ENCODE data around the gene TBKBP1. TPM values are rescaled to one million over a fixed set of nuclear protein-coding genes. Genes with fewer than 3 reads are reported as not detected.

Gene TBKBP1
- polyA plus RNA-seq, 4 donors = 23.5 to 31.4 (median 27.1) TPM

- DNase-seq (ENCODE audit: low read depth in 4 of 4, low spot score in 3 of 4) = no peak
Measured at GRCh38 chr17:47745037-47745380, 51.0 kb downstream of the TBKBP1 start.

GRCh38 chr17:47751471-47751870 lies 57.5 kb downstream of the TBKBP1 start:
- no peak for DNase-seq (ENCODE audit: low read depth in 4 of 4, low spot score in 3 of 4)

- no peak for DNase-seq (ENCODE audit: low read depth in 4 of 4, low spot score in 3 of 4)
Measured at GRCh38 chr17:47757386-47757785, 63.4 kb downstream of the TBKBP1 start.

- DNase-seq (ENCODE audit: low read depth in 4 of 4, low spot score in 3 of 4) = no peak
Measured at GRCh38 chr17:47760409-47761140, 66.6 kb downstream of the TBKBP1 start.

Other genes with a start within 250 kb of the TBKBP1 start
- gene NPEPPS, start 163.1 kb upstream of the TBKBP1 start, polyA plus RNA-seq (ENCODE audit: insufficient read length in 4 of 4) = 100 to 1,000 TPM; 136 to 164 (median 143) TPM
- 100 to 1,000 TPM; 222 to 265 (median 250) TPM for gene KPNB1, start 44.2 kb upstream of the TBKBP1 start, polyA plus RNA-seq (ENCODE audit: insufficient read length in 4 of 4)
- gene TBX21, start 39.1 kb downstream of the TBKBP1 start, polyA plus RNA-seq (ENCODE audit: insufficient read length in 4 of 4) = under 1 TPM; 0.05 to 0.37 (median 0.11) TPM
- 10 to 100 TPM; 11.4 to 14.1 (median 11.9) TPM for gene OSBPL7, start 127.6 kb downstream of the TBKBP1 start, polyA plus RNA-seq (ENCODE audit: insufficient read length in 4 of 4)
- gene MRPL10, start 137.4 kb downstream of the TBKBP1 start, polyA plus RNA-seq (ENCODE audit: insufficient read length in 4 of 4) = 10 to 100 TPM; 54.5 to 63.0 (median 55.7) TPM
- 1 to 10 TPM; 1.8 to 2.6 (median 2.3) TPM for gene LRRC46, start 137.5 kb downstream of the TBKBP1 start, polyA plus RNA-seq (ENCODE audit: insufficient read length in 4 of 4)
- 10 to 100 TPM; 42.4 to 62.5 (median 60.2) TPM for gene SCRN2, start 147.1 kb downstream of the TBKBP1 start, polyA plus RNA-seq (ENCODE audit: insufficient read length in 4 of 4)
- gene SP6, start 157.0 kb downstream of the TBKBP1 start, polyA plus RNA-seq (ENCODE audit: insufficient read length in 4 of 4) = 1 to 10 TPM; 2.3 to 3.3 (median 2.9) TPM
- 10 to 100 TPM; 24.3 to 25.7 (median 25.4) TPM for gene SP2, start 202.1 kb downstream of the TBKBP1 start, polyA plus RNA-seq (ENCODE audit: insufficient read length in 4 of 4)
- 10 to 100 TPM; 21.1 to 22.6 (median 22.2) TPM for gene PNPO, start 247.4 kb downstream of the TBKBP1 start, polyA plus RNA-seq (ENCODE audit: insufficient read length in 4 of 4)